Breast epithelium (tissue), 3 donors: ENCODE results near the gene ASPRV1.

Source experiments
- CTCF ChIP-seq, 3 donors: fragments of 450-650 bp; IDR thresholded peaks; one replicate each; pipeline ENCODE4 v1.5.1; 2016 to 2017; ENCODE audit warnings: antibody characterized with exemption in 3 of 3, mild to moderate bottlenecking in 3 of 3, moderate library complexity in 3 of 3
- POLR2A ChIP-seq: fragments of 450-650 bp; IDR thresholded peaks from one replicate; pipeline ENCODE4 v1.6.1; 2016; ENCODE audit warnings: antibody characterized with exemption, mild to moderate bottlenecking, moderate library complexity
- POLR2AphosphoS5 ChIP-seq, 3 donors: sonication (generic); formaldehyde crosslinking; IDR thresholded peaks; one replicate each; pipeline ENCODE4 v1.6.1; 2017; ENCODE audit warnings: antibody characterized with exemption in 3 of 3

- TF ChIP-seq CTCF (IDR thresholded peaks at IDR 0.05) (no peak), POLR2A (no peak), POLR2AphosphoS5 (IDR thresholded peaks at IDR 0.05) (no peak)
Measured at GRCh38 chr2:69989009-69989408, 27.6 kb upstream of the ASPRV1 start.
